Body of pancreas (tissue), 4 donors: ENCODE results near the gene THSD4. TPM values are rescaled to one million over a fixed set of nuclear protein-coding genes. Genes with fewer than 3 reads are reported as not detected.

Source experiments
- ATAC-seq: fragments of 150-250 bp; one replicate; pipeline ENCODE4 v1.9.1; 2016
- DNase-seq, 4 donors: peaks; one replicate each; pipeline ENCODE4 v3.0.0-alpha.2; 2019
- H3K27ac ChIP-seq, 4 donors: fragments of 200-600 bp; sonication (generic); 1 replicate in 3 of 4; 2 replicates in 1 of 4; pipeline versions ENCODE4 v1.5.1 to v1.6.1; 2016 to 2019; ENCODE audit warnings: mild to moderate bottlenecking in 1 of 4, mixed read lengths in 1 of 4, moderate library complexity in 1 of 4
- H3K27me3 ChIP-seq, 2 donors: fragments of 200-600 bp; sonication (generic); one replicate each; pipeline ENCODE4 v1.6.0; 2016; ENCODE audit warnings: mild to moderate bottlenecking in 1 of 2
- H3K36me3 ChIP-seq, 2 donors: fragments of 200-600 bp; sonication (generic); replicated peaks in 1 of 2; 2 replicates each; pipeline ENCODE4 v1.5.1; 2016; ENCODE audit warnings: low read depth in 2 of 2; ENCODE audit not compliant: insufficient read depth in 1 of 2
- H3K4me1 ChIP-seq: fragments of 200-600 bp; sonication (generic); one replicate; pipeline ENCODE4 v1.6.0; 2016
- H3K4me3 ChIP-seq, 2 donors: fragments of 200-600 bp; sonication (generic); 1 replicate in 1 of 2; 2 replicates in 1 of 2; pipeline ENCODE4 v1.5.1; 2016 to 2019
- H3K9me3 ChIP-seq, 3 donors: fragments of 200-600 bp; sonication (generic); 1 replicate in 2 of 3; 2 replicates in 1 of 3; pipeline ENCODE4 v1.5.1; 2016
- POLR2A ChIP-seq, 3 donors: fragments of 450-650 bp; IDR thresholded peaks; one replicate each; pipeline ENCODE4 v1.6.1; 2016; ENCODE audit warnings: antibody characterized with exemption in 3 of 3, mild to moderate bottlenecking in 2 of 3
- WGBS, 2 donors: methylation state at CpG; one replicate each; pipeline ENCODE4 v1.1.5; 2017; 5-methylcytosine and 5-hydroxymethylcytosine counted together
- intact Hi-C: fragments of 100-400 bp; cut with DNase I; formaldehyde crosslinking; loops from one replicate; pipeline ENCODE4 v1.15.1; 2023
- total RNA-seq, 2 donors: library from RNA; depleted of rRNA; stranded (reverse); fragments of >200 nt; gene quantifications; one replicate each; pipeline ENCODE4 v1.1.0, GENCODE V29; 2016
- TF ChIP-seq, protein P1 (sequence below), 7 experiments: fragments of 450-650 bp in 4 of 7; fragments of 200-600 bp in 3 of 7; sonication (generic) in 3 of 7; IDR thresholded peaks; one replicate each; pipeline ENCODE4 v1.5.1; 2016 to 2019; ENCODE audit warnings: antibody characterized with exemption in 7 of 7

THSD4 gene
- total RNA-seq, 2 donors from 2014 or later, result 12.9 to 16.1 TPM

DNA sequence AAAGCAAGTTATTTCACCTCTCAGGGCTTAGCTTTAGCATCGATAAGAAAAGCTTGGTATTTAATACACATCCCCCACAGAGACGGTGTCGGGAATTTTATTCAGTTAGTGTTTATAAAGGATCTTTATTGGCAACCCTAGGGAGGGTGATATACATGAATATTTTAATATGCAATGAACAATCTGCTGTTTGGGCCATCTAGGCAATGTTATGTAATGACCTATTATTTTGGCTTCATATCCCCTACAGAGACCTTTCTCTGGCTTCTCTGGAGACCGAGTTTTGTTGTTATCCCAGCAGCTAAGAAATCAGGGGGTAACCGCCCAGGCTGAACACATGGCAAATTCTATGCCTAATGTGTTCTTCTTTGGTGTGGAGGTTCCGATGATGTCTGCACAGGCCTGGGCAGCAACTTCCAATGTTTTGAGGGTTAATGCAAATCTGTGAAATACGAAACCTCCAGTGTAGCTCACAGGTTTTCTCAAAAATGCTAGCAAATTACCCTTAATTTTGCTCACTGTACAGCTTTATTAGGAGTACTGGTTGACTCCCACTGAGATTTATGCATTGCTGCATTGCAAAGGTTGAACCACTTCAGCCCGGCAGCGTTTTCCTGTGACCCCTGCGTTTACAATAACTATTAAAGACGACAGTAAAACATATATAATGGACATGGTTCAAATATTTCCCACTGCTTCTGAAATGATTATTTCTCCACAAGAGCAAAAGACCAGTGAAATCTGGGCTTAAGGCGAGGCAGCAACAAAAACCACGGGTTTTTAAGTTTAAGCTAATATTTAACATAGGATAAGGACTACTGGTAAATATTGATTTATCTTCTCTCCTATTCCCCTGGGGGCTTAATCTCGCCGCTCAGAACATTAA, 396.8 kb downstream of the THSD4 start:
- no peaks in the 10 kb centered on the region for H3K36me3 ChIP-seq
- ATAC-seq, result no peak
- no peak for DNase-seq
- WGBS, 2 donors, result 32 to 36% methylated on average over 15 of the region's 15 CpGs
- intact Hi-C loops, result no loop called here
- TF ChIP-seq, protein P1, sequence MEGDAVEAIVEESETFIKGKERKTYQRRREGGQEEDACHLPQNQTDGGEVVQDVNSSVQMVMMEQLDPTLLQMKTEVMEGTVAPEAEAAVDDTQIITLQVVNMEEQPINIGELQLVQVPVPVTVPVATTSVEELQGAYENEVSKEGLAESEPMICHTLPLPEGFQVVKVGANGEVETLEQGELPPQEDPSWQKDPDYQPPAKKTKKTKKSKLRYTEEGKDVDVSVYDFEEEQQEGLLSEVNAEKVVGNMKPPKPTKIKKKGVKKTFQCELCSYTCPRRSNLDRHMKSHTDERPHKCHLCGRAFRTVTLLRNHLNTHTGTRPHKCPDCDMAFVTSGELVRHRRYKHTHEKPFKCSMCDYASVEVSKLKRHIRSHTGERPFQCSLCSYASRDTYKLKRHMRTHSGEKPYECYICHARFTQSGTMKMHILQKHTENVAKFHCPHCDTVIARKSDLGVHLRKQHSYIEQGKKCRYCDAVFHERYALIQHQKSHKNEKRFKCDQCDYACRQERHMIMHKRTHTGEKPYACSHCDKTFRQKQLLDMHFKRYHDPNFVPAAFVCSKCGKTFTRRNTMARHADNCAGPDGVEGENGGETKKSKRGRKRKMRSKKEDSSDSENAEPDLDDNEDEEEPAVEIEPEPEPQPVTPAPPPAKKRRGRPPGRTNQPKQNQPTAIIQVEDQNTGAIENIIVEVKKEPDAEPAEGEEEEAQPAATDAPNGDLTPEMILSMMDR (IDR thresholded peaks at IDR 0.05), result no peak
- no peak for TF ChIP-seq POLR2A (IDR thresholded peaks at IDR 0.05)
- H3K27ac ChIP-seq, result peak overlapping the region in 3 of 4 donors; percentile 9 to 46 (median 27)
- H3K27me3 ChIP-seq, result no peaks in the 10 kb centered on the region
- peaks cover 24% of the 10 kb centered on the region for H3K4me1 ChIP-seq
- H3K9me3 ChIP-seq, result no peaks in the 10 kb centered on the region
- H3K4me3 ChIP-seq, result no peak overlapping the region

DNA sequence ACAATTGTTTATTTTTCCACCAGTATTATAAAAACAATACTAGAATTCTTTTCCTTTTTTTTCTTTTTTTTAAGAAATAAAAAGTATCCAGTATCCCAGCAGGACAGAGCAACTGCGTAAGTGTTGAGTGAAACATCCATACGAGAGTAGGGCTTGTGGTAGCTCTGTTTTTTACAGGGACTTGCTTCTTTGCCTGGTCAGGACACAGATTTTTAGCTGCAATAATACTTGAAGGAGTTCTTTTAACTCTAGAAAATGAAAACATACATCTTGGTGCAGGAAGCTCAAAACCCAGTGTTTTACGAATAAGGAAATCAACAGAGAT, 397.4 kb downstream of the THSD4 start:
- Histone ChIP-seq H3K4me1 (peaks cover 24% of the 10 kb centered on the region), H3K36me3 (no peaks in the 10 kb centered on the region), H3K27me3 (no peaks in the 10 kb centered on the region), H3K9me3 (no peaks in the 10 kb centered on the region), H3K4me3 (no peak overlapping the region), H3K27ac (peak overlapping the region in 1 of 4 donors; percentile 46)
- TF ChIP-seq, protein P1 (IDR thresholded peaks at IDR 0.05), result no peak
- no peak for TF ChIP-seq POLR2A (IDR thresholded peaks at IDR 0.05)
- DNase-seq (no peak), ATAC-seq (no peak)
- intact Hi-C loops, result no loop called here
- WGBS, 2 donors, result 39 to 40% methylated on average over 3 of the region's 3 CpGs

DNA sequence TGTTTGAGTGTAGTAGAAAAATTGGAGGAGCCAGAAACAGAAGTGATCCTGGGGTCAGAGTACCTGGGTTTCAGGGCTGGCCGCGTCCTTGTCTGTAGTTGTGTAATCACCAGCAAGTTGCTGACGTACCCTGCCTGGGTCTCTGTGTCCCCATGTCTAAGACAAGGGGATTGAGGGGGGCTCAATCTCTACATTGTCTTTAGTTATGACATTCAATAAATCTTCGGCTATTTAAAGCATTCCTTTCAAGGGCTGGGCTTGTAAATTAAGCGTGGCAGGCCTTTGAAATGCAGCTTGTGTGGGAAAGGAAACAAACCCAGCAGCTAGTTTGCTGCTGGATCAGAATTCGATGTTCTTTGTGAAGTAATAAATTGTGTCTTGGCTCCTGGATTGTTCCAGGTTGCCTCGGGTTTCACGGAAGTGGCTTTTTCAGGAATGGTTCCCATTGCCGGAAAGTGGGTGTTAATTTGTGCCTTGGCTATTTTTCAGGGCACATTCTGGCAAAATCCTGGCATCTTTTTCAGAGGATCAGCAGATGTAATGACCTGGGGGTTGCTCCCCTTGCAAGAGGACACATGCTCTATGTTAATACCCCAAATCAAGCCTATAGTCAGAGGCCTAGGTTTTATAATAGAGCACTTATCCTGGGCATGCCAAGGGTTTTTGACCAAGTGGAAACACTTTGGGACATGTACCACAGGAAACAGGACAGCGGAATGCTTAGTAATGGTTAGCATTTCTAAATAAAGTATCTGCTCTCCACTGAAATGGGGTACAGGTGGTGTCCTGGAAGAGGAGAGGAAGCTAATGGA, 400.3 kb downstream of the THSD4 start:
- WGBS, 2 donors, result 58 to 70% methylated on average over 10 of the region's 10 CpGs
- TF ChIP-seq, protein P1 (IDR thresholded peaks at IDR 0.05), result no peak
- no peak for TF ChIP-seq POLR2A (IDR thresholded peaks at IDR 0.05)
- Histone ChIP-seq H3K9me3 (no peaks in the 10 kb centered on the region), H3K4me1 (peaks cover 24% of the 10 kb centered on the region), H3K36me3 (no peaks in the 10 kb centered on the region), H3K4me3 (no peak overlapping the region), H3K27ac (peak overlapping the region; percentile 18 to 67 (median 38)), H3K27me3 (no peaks in the 10 kb centered on the region)
- ATAC-seq (peak; percentile 33), DNase-seq (peak in 3 of 4 donors; percentile 10 to 28 (median 11))
- intact Hi-C loops, result no loop called here

DNA sequence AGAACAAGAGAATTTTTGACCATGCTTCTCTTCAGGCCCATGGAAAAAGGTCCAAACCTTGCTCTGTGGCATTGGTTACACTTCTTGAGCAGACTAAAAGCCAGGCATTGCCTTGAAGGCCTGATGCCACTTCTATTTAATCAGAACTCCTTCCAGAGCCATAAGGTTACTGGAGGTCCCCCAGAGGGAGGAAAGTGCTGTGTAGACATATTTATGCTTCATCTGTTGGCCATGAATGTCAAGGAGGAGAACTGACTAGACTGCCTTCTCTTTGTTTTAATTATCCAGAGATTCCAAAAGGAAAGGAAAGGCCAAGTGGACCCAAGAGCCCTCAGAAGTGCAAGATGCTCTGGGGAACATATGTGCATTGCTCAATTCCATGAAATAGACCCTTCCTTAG, 402.5 kb downstream of the THSD4 start:
- H3K27me3 ChIP-seq, result no peaks in the 10 kb centered on the region
- TF ChIP-seq, protein P1 (IDR thresholded peaks at IDR 0.05), result no peak
- TF ChIP-seq POLR2A (IDR thresholded peaks at IDR 0.05), result no peak
- no peak for DNase-seq
- no peaks in the 10 kb centered on the region for H3K9me3 ChIP-seq
- H3K27ac ChIP-seq, result no peak overlapping the region
- H3K36me3 ChIP-seq, result no peaks in the 10 kb centered on the region
- intact Hi-C loops, result no loop called here
- H3K4me1 ChIP-seq, result peaks cover 14% of the 10 kb centered on the region
- H3K4me3 ChIP-seq, result no peak overlapping the region
- no peak for ATAC-seq
